Measurements from ENCODE around the gene TRPV6.

TRPV6 gene

DNA sequence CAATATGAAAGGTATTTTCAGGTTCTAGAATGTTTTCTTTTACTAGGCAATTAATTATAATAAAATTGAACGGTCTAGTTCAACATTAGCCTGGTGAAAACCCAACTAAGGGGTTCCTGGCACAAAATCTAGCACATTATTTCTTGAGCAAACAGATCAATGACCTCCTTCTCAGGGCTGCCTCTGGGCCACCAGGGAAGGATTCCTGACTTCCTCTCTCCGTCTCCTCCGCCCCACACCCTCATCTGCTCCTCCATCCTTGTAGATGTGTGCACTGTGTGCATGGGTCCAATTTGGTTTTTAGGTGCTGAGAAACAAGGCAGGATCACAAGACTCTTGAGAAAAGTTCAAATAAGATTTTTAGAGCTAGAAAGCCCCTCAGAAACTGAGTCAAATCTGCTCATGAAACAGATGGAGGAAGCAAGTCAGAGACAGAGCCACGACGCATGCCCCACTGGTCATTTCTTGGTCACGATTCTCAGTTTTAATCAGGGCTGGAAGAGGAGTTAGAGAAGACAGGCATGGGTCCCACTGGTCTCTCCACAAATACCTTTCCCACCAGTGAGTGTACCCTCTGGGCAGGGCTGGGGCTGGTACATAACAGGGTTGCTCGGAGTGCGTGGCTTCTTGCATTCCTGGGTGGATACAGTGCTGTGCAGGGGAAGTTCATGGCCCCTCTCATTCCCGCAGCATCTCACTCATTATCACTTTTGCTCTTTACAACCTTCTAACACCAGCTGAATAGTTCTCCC lies 3.8 kb downstream of the TRPV6 start:
- no peak for DNase-seq

DNA sequence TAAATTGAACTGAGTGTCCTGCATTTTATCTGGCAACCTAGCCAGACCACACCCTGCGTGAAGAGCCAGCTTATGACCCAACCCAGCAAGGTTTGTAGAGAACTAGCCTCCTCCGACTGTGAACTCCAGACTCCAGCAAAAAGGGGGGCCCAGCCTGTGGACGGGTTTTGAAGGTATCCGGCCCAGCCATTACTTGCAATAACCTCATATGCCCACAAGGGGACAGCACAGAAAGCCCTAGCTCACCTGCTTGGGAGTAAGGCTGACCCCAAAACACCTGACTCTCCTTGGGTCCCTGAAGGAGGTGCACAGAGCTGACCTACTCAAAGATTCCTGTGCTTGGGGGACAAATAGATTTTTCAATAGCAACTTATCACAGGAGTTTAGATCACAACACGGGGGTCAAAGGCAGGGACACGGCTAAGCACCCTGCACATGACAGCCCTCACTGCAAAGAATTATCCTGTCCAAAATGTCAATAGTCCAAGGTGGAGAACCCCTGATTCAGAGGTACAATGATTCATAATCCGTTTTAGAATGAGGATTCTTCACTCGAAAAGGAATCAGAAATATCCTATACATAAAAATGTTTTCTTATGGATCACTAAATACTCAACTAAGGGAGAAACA lies 4.6 kb downstream of the TRPV6 start:
- no peak for DNase-seq

DNA sequence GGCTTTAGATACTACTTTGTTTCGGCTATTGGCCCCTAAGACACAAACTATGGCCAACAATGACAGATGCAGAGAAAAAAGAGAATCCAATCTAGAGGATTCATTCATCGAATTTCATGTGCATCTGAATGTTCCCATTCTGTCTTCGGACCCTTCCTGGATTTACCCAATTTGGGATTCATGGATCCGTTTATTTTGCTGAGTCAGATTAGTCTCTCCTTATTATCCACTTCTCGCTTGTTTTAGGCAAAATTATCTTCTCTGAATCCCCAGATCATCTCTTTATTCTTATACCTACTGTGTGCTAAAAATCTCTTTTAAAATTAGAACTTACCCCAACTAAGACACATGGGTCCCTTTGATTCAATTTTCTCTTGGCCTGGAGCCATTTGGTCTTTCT lies 6.5 kb downstream of the TRPV6 start:
- DNase-seq = no peak

DNA sequence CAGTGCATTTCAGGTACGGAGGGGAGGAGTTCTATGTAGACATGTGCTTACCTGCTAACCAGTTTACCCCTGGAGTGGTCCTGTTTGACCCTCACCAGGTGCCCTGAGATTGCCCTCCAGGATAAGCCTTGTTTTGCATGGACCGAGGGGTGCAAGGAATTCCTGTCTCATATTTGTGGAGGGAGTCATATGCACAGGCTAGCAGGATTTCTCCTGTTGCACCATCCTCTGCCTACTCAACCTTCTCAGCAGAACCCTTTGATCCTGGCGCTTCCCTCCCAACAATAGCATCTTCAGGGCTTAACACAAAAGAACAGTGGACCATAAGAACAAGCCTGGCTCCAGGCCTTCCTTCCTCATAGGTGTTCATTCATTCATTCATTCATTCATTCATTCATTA lies 7.2 kb downstream of the TRPV6 start:
- no peak for DNase-seq

DNA sequence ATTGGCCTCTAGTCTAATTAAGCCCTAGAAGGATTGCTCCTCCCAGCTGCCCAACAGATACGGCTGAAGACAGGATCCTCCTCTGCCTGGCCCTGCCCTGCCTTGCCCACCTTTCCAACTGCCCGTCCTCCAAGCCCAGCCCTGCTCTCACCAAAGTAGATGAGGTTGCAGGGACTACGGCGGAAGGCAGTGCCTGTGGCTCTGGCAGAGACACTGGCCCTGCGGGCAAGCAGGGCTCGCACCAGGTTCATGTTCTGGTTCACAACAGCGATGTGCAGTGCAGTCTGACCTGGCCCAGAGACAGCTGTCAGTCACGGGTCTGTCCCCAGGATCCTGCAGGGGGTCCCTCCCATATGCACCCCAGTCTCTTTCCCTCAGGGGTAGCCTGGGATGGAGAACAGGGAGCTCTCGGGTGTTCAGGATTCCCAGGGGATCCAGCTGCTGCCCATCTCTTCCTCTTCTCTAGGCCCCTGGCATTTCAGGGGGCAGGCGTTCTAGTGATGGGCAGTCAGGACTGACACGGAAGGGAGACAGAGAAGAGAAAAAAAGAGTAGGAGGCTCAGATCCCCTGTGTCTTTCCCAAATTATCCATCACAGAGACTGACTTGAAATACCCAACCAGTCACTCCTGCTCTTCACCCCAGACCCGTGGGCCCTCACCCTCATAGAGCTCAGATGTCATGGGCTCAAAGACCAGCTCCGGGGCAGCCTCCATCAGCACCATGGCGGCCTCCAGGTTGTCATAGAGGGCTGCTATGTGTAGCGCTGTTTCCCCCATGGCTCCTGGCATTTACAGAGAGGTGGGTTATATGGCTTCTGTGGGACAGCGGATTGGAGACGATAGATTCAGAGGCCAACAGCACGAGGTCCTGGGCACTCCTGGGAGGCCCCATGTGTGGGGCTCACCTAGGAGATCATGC lies 8.3 kb downstream of the TRPV6 start:
- DNase-seq = no peak

DNA sequence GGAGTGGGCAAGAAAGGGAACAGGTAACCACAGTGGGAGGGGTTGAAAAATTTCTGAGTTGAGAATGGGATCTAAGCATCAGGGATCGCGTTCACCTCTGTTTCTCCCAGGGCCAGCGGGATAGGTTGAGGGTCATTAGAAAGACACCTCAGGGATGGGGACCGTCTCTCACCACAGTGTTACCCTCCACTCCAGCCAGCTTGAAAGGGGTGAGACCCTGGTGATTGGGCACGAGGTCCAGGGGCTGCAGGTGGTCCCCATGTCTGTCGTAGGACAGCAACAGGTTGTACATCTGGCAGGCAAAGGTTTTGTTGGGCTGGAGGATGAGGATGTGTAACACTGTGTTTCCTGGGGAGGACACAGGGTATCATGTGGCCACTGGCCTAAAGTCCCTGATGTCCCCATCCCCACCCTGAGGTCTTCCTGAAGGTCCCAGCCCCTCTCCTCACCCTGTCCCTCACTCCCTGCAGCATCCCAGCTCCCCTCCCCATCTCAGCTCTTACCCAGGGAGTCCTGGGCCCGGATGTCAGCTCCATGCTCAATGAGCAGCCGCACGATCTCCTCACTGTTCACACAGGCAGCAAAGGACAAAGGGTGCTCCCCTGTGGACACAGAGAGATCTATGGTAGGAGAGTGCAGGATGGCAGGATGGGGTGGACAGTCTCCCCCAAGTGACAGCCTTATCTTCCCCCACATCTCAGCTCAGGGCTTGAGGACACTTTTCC lies 9.1 kb downstream of the TRPV6 start:
- DNase-seq = no peak

DNA sequence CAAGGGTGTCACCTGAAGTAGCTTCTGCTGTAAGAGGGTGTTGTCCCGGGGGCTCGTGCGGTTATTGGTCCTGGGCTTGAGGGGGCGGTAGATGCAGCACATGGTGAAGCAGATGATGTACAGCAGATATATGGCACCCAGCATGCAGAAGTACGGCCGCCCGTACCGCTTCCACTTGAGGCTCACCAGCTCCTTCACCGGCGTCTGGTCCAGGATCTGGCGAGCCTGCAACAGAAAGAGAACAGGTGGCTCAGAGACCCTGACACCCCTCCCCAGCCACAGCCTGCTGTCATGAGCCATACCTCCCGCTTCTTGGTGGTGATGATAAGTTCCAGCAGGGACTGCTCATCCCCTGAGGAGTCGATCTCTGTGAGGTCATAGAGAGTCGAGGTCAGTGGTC lies 10.1 kb downstream of the TRPV6 start:
- DNase-seq = no peak

DNA sequence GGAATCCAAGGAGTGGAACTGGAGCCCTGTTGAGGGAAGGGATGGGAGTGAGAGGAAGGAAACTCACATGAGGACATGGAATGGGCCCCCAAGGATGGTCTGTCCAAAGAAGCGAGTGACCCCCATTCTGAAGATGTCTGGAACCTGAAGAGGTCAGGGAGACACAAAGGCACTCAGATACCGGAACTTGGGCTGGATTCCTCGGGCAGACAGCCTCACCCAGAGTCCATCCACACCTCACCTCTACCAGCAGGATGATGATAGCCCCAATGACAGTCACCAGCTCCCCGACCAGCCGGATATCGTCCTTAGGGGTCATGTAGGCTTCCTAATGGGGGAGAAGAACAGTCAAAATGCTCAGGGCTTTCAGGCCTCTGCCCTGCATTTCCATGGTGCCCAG lies 10.7 kb downstream of the TRPV6 start:
- DNase-seq = no peak

DNA sequence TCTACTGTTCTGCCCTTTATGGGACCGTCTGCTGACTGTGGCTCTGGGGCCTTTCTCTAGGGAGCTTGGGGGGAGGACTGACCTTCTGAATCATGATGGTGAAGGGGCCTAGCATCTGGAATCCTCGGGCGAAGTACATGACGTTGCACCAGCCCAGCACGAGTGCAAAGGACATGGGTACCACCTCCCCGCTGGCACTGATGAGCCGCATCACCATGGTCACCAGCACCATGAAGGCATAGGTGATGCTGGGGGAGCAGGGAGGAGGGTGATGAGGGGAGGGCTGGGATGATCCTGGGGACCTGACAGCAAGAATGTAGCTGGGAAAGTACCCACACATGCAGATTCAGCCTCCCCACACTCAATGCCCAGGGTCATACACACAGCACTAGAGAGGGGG lies 11.1 kb downstream of the TRPV6 start:
- no peak for DNase-seq

DNA sequence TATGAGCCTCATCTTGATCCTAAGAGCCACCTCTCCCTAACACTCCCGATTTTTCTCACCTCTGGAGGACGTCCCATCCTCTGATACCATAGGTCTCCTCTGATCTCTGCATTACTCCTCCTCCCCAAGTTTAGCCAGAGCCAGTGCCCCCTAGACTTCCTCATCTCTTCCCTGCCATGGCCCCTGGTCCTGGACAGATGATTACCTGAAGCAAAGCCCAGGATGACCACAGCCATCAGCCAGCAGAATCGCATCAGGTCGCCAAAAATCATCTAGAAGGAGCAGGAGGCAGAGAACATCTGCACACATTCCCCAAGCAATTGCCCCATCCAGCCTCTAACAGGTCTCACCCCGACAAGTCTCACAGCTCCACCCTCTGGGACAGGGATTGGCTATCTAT lies 11.7 kb downstream of the TRPV6 start:
- no peak for DNase-seq

DNA sequence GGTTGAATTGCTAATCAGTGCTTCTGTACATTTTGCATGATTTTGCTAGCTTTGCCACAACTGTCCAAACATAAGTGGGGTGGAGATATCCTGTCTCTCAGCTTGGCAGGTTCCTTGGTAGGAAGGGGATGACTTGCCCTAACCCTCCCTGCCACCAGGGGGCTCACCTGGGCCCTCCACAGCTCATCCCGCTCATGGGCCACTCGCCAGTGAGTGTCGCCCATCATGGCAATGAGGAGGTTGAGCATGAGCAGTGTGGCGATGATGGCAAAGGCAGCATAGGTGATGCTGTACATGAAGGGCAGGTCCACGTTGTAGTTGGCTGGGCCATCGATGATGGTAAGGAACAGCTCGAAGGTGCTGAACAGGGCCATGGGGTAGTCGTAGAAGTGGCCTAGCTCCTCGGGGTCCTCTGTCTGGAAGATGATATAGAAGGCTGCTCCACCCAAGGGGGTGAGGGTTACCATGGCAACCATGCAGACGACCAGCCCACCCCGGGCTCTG lies 12.2 kb downstream of the TRPV6 start:
- no peak for DNase-seq

DNA sequence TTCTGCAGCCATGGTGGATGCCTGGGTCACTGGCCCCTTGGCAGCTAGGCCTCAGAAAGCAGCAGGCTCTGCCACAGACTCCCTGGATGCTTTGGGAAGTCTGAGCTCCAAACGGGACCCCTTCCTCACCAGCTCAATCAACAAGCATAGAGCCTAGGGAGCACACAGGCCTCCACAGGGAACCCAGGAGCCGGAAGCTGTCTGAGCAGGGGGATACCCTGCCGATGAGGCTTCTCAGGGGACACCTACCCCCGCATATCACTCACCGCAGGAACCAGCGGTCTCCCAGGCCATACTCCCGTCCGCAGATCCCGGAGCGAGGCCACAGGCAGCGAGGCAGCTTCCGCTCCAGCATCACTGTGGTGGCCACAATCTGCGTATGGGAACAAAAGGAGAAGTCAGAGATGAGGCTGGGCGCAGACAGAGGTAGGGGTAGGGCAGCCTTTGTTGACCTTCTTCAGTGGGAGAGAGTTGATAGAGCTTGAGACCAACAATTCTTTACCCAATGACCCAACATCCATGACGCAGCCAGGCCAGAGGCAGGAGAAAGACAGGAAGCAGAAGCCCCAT lies 13.4 kb downstream of the TRPV6 start:
- no peak for DNase-seq

DNA sequence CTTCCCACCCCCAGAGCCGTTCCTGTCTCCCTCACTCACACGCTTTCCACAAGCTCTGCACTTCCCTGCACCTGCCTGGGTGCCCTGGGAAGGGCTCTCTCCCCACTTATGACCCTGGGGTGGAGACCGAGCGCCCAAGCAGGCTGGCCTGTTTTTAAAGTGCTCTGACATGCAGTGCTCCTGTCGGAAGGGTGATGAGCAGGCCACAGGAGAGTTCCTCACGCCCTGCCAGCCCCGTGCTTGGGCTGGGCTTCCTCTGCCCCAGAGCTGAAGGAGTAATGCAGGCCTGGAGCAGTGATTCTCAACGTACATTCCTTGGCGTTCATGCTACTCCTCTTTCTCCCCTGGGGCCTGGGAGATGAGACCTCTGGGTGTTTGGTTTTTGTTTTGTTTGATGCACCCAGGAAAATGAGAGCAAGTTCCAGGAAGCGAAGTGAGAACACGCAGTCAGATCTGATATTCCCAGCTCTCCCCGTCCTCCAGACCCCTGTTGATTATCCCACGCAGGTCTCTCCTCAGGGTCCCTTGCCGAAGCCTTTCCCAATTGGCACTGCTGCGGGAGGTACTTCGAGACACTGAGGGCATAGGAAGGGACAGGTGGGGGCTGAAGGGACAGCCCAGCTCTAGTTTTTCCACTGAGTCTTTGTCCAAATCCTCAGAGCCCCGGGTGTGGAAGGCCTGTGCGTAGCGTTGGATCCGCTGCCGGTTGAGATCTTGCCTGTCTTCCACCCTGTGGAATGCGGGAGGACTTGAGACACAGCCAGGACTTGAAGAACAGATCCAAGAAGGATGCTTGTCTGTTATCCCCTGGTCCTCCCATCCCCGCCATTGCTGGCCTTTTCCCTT lies 14.1 kb downstream of the TRPV6 start:
- no peak for DNase-seq

DNA sequence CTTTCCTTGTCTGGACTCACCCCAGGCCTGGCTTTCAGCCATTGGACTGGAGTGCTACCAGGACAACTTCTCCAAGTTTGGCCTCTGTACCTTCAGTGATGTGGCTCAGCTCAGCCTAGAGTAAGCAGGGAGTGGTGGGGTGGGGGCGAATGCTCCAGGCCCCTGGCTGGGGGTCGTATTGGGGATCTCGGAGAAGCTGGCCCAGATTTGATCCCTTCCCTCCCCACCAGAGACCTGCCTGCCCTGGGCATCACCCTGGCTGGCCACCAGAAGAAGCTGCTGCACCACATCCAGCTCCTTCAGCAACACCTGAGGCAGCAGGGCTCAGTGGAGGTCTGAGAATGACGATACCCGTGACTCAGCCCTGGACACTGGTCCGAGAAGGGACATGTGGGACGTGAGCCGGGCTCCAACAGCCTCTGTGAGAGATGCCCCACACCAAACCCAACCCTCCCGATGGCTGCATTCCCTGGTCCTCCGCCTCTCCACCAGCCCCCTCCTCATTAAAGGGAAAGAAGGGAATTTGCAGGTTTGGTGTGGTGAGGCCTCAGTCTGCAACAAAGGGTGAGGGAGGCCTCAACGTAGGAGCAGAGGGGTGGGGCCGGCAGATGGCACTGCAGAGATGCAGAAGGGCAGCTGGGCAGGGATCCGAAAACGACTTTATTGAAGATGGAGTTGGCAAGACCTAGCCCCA lies 14.8 kb downstream of the TRPV6 start:
- DNase-seq = no peak

DNA sequence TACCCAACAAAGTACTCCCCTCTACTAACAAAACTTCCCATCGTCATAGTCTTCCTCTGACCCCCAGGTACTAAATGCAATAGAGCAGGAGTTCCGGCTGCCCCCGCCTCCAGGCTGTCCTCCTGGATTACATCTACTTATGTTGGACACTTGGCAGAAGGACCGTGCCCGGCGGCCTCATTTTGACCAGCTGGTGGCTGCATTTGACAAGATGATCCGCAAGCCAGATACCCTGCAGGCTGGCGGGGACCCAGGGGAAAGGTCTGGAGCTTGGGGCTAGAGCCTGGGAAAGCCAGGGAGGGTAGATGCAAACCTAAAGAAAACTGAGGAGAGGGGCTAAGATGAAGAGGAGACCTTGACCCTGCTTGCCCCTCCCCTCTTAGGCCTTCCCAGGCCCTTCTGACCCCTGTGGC lies 15.4 kb downstream of the TRPV6 start:
- DNase-seq = no peak

DNA sequence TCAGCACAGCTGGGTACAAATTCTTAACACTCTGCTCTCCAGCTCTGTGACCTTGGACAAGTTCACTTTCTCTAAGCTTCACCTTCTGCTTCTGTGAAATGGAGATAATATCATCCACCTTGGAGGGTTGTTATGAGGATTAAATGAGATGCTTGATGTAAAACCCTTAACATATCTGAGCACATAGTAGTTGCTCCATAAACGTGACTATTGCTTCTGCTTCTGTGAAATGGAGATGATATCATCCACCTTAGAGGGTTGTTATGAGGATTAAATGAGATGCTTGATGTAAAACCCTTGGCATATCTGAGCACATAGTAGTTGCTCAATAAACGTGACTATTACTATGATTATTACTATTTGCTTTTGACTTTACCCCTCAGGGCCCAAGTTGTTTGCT lies 16.1 kb downstream of the TRPV6 start:
- no peak for DNase-seq

DNA sequence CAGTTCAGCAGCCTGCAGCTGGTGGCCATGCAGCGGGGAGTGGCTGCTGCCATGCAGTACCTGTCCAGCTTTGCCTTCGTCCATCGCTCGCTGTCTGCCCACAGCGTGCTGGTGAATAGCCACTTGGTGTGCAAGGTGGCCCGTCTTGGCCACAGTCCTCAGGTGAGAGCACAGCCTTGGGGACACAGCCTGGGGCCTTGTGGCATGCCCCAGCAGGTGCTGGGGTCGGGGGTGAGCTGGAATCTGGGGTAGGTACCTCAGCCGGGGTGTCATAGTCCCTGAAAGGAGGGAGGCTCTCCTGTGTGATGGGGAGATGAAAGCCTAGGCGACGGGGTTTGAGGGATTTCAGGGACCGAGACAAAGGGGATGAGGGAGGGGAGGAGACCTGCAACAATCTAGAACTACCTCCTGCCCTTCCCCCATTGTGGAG lies 16.5 kb downstream of the TRPV6 start:
- no peak for DNase-seq

DNA sequence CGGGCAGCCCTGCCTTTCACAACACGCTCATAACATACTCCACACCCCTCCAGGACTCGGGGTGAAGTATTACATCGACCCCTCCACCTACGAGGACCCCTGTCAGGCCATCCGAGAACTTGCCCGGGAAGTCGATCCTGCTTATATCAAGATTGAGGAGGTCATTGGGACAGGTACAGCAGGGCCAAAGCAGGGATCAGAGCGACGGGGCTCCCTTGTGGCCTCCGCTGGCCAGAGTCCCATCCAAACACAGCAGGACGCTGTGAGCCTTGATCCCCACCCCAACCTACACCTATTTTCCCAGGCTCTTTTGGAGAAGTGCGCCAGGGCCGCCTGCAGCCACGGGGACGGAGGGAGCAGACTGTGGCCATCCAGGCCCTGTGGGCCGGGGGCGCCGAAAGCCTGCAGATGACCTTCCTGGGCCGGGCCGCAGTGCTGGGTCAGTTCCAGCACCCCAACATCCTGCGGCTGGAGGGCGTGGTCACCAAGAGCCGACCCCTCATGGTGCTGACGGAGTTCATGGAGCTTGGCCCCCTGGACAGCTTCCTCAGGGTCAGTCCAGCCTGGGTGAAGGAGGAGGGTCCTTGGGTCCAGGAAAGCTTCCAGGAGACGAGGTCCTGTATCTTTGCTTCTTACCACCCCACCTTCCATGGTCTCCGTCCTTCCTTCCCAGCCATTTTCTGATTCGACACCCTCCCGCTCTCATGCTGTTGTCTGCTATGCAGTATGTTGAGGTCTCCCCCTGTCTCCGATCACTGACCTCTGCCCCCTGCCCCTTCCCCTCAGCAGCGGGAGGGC lies 17.2 kb downstream of the TRPV6 start:
- no peak for DNase-seq

DNA sequence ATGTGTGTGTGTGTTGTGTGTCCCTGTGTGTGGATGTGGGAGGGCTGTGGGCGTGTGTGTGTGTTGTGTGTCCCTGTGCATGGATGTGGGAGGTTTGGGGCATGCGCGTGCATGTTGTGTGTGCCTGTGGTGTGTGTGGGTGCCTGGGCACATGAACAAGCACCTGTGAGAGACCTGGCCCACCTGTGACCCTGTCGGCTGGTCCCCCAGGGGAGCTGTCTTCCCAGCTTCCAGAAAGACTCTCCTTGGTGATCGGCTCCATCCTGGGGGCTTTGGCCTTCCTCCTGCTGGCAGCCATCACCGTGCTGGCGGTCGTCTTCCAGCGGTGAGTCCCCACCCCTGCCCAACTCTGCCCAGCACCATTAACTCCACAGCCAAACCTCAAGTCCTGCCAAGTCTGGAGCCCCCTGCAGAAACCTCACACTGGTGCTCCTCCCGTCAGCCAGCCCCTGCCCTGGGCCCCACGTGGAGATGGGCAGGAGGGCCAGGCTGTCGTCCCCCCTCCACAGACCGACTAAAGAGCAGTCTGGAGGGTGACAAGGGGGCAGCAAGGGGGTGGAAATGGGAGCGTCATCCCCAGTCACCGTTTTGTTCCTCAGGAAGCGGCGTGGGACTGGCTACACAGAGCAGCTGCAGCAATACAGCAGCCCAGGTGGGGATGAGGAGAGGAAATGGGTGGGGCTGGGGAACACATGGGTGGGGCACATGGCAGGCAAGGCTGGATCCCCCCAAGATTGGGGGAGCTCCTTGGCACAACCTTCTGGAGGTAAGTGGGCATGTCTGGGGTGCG lies 18.0 kb downstream of the TRPV6 start:
- DNase-seq = no peak

Measured in activated CD4-positive, alpha-beta T cell treated with anti-CD3 and anti-CD28 coated beads for 1 hour (primary cell).